GM21717 (cell line): ENCODE data around the gene CUBN.

ENCODE experiments used
- ATAC-seq: cut with Tn5 transposase; IDR thresholded peaks from one replicate; pipeline ENCODE4 v1.9.1; 2021; ENCODE audit warnings: mild to moderate bottlenecking, moderate library complexity; ENCODE audit not compliant: unreplicated experiment

CUBN gene

DNA sequence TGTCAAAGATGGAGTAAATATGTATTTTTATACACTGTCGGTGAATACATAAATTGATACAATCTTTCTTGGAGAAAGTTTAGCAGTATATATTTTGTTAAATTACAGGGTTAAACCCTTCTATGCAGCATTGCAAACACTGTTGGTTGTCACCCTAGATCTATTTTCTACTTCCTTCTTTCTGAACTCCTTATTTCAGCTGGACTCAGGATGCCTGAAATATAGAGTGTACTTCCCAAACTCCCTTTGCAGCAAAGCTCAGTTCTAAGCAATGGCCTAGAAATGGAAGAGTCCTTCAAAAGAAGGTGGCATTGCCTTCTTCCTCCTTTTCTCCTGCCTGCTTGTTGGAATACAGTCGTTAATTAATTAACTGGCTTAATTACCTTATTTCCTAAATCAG is 20.6 kb downstream of the CUBN start:
- no peak for ATAC-seq

DNA sequence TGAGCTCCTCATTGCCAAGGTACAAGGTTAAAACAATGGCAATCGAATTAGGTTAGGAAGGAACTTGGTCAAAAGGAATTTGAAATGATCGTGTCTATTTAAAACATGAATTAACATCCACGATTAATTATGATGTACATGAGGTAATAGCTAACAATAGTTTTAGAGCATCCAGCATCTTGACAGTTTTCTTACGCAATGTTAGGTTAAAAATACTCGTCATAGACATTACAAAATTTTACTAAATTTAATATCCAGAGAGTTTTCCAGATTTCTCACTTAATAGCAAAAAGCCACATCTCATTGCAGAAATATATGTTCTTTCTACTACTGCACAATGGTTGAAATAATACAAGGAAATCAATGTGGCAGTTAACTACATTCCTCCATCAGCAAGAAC is 22.6 kb downstream of the CUBN start:
- no peak for ATAC-seq

DNA sequence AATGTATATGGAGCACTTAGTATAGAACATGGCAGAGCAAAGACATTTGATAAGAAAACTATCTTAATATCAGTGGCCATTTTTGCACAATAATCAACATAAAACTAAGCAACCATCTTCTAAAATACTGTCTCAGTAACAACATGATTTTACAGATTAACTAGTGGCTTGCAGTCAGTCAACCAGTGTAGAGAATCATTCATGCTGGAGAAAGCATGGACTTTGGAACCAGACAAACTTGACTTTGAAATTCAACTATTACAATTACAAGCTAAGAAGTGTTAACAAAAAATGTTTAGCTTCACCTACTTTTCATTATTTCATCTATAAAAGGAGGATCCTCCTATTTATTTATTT is 27.7 kb downstream of the CUBN start:
- ATAC-seq: no peak

DNA sequence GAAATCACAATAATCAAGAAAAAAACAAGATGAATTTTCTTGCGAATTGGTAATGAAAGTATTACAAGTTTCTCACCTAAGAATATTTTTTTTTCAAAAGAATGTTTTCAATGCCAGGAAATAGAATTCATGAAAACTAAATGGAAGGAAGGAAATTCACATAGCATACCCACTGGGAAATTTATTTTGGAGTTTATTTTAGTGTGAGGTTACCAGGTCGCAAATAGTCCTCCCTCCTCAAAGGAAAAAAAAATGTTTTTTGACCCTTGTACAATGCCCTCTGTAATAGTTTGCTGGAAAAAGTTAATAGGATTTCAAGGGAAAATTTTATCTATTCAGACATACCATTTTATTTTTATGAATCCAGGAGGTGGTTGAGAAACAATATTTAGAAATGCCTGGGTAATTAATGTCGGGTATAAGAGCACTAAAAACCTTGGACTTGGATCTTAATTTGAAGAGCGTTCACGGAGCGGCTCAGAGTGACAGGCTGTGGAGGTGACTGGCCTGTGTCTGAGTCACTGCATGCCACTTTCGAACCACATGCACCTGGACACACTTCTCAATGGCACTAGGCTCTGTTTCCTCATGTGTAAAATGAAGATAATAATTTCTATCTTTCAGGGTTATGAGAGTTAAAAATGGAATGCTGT is 28.2 kb downstream of the CUBN start:
- no peak for ATAC-seq

DNA sequence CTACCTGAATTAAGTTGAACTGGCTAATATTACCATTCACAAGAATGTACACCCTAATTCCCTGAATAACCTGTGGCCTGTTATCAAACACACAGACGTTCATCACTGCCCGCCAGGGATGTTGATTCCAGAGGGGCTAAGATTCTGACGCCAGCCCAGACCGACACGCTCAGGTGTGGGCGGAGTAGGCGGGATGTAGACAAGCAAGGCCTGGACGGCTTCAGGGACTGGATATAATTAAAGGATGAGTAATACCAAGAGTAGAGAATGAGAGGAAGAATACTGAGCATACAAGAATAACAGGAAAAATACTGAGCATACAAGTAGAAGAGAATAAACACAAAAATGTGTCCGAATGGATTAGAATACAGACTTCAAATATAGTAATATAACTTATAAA is 29.0 kb downstream of the CUBN start:
- no peak for ATAC-seq

DNA sequence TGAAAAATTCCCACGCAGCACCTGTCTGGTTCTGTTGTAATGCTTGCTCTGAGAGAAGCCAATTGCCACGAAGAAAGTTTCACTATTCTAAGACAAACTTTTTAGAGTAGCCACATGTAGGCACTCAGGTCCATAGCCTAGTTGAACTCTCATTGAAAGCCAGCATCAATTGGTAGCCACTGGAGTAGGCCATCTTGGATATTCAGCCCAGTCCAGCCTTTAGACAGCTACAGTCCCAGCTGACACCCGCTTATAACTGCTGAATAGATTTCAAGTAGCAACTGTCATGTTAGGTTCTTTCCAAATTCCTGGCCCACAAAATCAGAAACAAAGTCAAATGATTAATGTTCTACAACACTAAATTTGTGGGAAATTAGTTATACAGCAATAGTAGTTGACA is 31.6 kb downstream of the CUBN start:
- no peak for ATAC-seq

DNA sequence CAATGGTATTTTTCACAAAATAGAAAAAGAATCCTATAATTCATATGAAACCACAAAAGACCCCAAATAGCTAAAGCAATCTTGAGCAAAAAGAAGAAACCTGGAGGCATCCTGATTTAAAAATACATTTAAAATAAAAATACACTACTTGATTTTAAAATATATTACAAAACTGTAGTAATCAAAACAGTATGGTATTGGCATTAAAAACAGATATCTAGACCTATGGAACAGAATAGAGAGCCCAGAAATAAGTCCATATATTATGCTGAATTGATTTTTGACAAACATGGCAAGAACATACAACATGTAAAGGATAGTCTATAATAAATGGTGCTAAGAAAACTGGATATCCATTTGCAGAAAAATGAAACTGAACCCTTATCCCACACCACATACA is 34.8 kb downstream of the CUBN start:
- ATAC-seq: no peak

DNA sequence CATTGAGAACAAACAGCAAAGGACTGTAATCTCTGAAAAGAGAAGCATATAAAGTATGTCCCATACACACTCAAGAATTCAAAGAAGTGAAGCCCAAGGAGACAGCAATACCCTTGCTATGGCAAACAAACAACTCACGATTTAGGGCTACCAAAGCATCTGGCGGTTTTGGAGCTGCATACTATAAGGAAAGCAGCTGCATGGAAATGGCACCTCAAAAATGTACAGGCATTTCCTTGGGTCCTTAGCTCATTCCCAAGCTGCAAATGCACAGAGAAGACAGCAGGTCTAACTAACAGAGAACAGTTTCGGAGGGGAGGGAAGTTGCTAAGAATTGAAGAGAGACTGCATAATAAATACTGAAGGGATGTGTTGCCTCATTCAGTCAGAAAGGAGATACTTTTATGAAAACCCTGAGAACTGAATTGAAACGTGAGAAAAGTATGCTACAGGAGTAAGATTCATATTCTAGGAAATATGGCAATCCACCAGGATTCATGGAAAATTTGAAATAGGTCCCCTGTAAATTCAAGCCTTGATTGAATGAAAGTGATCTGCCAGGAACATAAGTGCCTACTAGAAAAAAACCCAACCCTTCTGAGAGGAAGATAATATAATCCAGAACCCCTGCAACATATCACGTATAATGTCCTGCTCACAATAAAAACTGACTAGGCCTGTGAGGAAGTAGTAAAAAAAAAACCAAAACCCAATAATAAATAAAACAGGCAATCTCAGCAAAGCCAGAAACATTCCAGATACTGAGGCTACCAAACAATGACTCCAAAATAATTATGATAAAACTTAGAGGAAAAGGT is 36.4 kb downstream of the CUBN start:
- no peak for ATAC-seq

DNA sequence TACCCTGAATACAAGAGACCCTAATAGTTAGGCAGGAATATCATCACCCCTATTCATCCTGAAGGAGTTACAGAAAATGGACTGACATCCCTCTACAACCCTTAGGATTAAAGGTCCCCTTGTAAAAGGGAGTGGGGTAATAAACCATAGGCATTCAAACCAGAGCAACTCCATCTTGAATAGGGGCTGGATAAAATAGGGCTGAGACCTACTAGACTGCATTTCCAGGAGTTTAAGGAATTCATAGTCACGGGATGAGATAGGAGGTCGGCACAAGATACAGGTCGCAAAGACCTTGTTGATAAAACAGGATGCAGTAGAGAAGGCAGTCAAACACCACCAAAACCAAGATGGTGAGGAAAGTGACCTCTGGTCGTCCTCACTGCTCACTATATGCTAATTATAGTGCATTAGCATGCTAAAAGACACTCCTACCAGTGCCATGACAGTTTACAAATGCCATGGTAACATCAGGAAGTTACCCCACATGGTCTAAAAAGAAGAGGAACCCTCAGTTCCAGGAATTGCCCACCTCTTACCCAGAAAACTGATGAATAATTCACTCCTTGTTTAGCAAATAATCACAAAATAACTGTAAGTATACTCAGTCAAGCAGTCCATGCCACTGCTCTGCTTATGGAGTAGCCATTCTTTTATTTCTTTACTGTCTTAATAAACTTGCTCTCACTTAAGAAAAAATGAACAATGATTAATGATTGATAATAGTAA is 37.2 kb downstream of the CUBN start:
- no peak for ATAC-seq

DNA sequence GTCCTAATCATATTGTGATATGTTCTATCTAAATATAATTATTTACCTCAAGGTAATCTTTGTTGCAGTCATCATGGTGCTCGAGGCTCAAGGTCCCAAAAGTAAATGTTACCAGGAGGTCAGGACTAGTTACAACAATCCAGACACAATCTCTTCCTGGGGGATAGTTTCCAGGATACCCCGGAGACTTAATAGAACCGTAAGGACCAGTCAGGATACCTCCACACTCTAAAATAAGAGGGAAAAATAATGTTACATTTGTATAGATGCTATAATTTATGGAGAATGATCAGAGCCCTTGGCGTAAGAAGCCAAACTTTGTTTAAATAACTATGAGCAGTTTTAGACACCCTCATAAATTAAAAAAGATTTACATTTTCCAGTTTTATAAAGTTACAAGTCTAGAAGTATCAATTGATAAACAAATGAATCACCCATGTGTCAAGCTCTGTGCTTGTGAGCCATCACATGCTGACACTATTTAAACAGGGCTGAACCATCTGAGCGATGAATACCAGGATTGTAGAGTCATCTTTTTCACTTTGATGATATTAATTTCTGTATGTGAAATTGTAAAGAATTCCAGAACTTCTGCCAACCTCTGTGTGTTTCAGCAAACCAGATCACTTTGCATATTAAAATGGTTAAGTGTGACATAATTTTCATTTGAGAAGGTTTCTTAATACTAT is 41.3 kb downstream of the CUBN start:
- ATAC-seq: no peak

DNA sequence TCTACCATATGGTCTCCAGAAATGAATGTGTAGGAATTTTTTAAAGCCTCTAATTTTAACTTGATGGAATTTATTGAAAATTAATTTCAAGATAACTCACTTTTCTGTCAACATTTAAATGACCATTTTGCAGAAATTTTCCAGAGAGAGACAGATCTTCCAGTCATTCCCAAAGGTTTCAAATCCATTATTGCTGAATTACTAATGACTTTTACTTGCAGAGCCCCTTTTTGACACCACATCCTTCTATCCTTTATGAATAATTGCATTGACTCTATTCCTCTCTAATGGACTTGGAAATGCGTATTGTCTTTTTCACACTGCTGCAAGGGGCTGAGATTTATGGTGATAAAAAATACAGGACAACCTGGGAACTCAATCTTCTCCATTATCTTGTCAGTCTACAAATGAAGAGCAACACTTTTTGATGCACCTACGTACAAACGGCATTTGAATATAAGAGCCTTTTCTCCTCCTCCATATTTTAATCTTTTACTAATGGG is 42.7 kb downstream of the CUBN start:
- no peak for ATAC-seq

DNA sequence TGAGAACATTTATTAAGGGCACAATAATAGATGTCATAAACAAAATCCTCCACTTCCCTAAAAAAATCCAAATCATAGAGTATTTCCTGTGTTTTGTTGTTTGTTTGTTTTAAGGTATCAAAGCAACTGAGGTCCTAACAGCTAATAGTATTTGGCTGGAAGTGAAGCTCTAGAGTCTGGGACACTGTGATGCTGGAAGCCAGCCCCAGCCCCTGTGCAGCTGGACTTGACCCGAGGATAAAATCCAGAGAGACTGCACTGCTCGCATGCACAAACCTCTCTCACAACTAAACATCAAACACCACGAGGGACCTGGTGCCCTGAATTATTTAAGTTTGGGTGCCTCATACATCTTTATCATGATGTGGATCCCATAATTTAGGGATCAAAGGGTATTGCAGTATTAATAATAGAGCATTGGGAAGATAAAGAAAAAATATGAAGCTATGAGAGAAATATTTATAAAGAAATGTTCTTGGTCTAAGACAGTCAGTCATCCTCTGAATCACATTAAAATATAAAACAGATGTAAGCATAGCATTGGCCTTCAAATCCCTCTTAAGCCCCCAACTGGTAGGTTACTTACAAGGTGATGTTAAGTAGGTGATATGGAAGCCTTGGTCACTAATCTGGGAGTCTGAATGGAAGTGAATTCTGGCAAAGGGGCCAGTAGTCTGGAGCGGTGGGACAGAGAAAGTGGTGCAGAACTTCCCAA is 44.4 kb downstream of the CUBN start:
- ATAC-seq: no peak

DNA sequence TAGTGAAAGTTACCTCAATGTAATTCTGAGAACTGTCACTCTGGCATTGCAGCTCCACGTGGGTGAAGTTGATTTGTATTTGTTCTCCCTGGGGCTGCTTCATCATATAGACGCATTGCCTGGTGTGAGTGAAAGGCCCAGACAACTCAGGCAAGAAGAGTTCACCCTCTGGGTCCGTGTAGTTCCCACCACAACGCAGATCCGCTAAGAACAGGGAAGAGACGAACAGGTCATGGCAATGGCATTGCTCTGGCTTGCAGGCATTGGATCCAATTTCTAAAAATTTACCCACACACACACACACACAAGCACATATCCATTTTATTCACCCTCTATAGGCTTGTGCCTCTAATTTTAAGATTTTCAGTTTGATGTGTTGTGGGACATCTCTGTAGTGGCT is 45.4 kb downstream of the CUBN start:
- no peak for ATAC-seq

DNA sequence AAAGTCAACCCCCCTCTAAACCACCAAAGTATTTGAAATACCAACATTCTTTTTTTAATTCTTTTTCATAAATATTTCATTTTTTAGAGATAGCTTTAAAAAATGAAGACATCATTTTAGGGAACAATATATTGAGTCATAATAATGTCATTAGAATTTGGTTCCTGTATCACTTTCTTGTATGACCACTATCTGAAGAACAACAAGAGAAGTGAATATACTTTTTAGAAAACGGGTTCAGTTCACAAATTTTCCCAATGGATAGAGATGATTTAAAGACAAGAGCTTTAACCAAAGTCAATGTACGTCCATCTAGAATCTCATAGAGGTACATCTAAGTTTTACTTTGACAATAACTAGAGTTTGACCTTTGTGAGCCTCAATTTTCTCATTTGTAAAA is 48.2 kb downstream of the CUBN start:
- no peak for ATAC-seq

DNA sequence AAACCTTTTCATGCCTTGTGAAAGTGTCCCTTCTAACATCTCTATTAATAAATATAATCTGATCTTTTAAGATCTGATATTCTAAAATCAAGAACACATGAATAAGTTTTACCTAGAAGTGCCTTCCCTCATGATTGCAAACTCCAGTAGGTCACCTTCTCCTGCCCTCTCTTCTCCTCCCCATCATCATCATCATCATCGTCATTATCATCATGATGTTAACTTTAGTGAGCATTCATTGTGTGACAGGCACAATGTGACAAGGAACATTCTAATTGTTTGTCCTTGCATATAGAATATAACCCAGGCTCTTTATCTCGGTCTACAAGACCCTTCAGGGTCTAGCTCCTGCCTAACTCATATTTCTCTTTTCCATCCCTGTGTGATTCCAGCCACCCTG is 51.7 kb downstream of the CUBN start:
- no peak for ATAC-seq

DNA sequence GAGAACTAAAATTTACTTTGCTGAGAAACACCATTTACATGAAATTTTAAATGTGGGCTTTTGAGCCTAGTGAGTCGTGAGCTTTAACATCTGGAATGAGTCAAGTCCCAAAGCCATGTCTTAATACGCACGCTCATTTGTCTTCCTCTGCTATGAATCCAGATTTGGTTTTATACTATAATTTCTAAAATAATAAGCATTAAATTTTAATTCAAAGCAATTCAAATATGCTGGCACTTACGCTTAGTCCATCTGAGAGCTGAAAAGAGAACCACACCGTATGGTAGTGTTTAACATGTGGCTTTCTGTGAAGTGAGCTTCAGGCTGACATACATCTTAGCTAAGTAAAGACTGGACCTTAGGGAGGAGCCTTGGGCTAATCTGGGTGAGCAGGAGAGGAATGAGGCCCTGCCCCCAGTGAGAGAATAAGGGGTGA is 52.2 kb downstream of the CUBN start:
- ATAC-seq: no peak

DNA sequence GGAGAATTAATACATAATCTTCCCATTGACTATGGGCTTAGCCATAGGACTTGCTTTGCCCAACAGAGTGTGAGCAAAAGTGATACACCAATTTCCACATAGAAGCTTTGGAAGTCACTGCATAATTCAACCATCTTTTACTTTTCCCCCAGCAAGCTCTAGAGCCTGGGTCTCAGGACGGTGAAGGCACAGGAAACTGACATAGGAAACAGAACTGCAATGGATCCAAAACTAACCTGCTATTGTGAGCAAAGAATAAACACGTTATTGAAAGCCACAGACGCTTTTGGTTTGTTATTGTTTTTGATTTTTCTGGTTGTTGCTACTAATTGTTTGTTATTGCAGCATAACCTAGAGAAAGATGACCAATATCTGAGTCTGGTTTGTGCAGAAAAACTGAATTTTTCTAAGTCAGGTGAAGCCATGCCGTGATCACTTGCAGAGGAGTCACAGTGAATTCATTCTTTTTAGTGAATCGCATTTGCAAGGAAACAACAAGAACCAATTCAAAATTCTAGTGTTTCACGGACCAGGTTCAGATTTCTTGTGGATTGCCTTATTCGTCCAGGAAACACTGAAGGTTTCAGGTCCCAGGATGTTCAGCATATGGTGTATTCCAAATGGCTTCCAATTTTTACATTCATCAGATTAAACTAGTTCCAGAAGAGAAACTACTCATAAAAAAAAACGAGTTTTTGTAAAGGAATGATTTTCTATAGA is 52.8 kb downstream of the CUBN start:
- ATAC-seq: no peak

DNA sequence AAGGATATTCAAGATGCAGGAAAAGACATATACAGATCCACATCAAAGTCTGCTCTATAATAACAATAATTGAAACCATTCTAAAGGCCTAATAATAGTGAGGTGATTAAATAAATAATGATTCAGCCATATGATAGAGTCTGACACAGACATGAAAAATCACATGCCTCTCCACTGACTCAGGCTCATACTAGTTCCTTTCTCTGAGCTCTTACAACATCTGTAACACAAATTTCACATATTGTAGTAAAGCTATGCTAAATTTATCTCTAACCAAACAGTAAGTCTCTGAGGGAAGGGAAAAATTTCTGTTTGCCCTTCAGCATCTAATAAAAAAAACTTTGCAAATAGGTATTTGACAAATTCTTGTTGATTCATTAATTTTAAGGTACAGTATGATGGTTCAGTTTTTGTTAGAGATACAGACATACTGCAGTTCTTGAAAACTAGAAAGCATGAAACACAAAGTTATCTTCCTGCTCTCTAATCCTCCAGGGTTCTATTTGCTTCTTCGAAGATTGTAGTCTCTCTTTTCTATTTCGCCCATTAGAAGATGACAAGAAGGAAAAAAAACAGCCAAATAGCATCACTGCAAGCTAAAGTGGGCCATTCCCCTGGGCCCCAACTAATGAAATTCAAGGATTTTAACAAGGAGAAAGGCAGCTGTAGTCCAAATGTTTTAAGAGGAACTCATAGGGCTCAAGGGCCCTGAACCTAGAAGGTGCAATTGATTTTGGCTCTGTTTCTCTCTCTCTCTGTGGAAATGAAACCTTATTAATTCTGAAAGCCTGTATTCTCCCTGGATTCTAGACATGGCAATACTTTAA is 53.9 kb downstream of the CUBN start:
- ATAC-seq: no peak

DNA sequence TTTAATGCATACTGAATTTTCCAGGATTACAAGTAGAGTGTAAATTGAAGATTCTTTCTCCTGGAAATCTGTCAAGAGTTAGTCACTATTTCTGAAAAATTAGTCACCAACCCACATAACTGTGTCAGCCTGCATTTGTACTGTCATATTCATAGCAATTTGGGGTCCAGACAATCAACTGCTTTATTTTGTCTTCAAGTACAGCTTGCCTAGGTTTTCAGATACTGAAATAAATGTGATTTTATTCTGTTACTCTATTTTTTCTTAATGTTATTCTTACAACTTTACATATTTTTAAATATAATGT is 55.1 kb downstream of the CUBN start:
- no peak for ATAC-seq
